ENCODE measurements around the gene OLFML2A.
"Not testable (repeated sequence)": the region's sequence is repeated elsewhere in the genome, so short reads cannot be mapped to it uniquely, and the experiment has no call there.

Gene OLFML2A

DNA sequence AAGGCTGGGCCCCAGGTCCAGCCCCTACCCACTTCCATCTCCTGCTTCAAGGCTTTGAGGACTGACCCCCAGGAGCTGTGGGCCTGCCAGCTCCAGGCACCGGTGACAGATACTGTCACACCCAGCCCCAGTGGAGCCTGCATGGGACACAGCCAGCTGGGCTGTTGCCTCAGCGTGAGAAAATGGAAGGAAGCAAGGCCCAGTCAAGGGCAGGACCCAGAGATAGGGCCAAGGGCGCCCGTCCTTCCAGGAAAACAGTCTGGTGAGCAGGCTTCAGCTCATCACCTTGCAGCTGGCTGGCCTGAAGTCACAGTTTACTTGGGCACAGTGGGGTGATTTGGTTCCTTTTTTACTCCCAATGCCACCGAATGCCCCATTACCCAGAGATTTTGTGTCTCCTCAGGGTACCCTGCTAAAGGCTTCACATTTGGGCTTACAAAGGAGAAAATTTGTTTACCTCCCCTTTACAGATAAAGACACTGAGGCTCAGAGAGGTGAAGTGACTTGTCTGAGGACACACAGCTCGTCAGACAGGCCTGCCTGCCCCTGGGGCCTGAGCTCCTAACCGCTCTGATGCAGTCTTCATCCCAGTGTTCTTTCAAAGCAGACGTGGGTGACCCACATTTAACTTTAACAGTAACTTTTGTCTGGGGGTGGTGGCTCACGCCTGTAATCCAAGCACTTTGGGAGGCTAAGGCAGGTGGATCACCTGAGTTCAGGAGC, 54.9 kb downstream of the OLFML2A start:
- no peak for DNase-seq

DNA sequence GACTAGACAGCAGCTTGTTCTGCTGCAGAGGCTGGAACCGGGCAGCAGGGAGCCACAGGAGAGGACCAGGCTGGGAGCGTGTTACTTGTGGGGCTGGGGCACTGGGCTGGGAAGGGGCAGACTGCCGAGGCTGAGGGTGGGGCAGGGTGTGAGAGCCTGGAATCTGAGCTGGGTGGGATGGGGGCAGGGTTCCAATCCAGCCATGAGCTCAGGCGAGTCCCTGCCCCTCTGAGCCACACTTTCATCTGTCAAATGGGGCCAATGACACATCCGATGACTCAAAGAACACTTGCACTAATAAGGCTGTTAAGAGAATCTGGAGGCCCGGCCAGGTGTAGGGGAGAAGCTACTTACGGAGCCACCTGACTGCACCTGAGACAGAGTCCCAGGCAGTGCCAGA, 57.7 kb downstream of the OLFML2A start:
- no peak for DNase-seq

DNA sequence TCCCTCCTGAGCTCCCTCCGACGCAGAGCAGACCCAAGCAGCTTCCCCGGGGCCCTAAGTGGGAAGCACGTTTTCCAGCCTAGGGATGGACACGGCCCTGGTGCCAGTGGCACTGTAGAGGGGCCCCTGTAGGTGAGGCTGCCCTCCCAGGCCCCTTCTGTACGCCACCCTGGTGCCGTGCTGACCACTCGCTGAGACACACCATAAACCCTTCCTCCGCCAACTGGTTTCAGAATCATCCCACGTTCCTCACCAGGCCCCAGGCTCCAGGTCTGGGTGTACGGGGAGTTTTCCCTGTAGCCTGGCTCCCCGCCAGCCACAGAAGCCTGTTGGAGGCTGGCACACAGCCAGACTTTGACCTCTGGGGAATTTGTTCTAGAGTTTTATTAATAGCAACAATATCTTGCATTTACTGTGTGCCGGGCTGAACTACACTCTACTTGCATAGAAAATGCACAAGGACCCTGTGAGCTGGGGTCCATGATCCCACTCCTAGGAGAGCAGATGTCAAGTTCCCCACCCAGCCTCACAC, 58.2 kb downstream of the OLFML2A start:
- DNase-seq: no peak

DNA sequence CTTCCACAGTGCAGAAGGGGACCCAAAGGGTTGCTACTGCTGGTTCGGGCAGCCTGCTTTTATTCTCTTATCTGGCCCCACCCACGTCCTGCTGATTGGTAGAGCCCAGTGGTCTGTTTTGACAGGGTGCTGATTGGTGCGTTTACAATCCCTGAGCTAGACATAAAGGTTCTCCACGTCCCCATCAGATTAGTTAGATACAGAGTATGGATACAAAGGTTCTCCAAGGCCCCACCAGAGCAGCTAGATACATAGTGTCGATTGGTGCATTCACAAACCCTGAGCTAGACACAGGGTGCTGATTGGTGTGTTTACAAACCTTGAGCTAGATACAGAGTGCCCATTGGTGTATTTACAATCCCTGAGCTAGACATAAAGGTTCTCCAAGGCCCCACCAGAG, 61.2 kb downstream of the OLFML2A start:
- DNase-seq: not testable (repeated sequence)

DNA sequence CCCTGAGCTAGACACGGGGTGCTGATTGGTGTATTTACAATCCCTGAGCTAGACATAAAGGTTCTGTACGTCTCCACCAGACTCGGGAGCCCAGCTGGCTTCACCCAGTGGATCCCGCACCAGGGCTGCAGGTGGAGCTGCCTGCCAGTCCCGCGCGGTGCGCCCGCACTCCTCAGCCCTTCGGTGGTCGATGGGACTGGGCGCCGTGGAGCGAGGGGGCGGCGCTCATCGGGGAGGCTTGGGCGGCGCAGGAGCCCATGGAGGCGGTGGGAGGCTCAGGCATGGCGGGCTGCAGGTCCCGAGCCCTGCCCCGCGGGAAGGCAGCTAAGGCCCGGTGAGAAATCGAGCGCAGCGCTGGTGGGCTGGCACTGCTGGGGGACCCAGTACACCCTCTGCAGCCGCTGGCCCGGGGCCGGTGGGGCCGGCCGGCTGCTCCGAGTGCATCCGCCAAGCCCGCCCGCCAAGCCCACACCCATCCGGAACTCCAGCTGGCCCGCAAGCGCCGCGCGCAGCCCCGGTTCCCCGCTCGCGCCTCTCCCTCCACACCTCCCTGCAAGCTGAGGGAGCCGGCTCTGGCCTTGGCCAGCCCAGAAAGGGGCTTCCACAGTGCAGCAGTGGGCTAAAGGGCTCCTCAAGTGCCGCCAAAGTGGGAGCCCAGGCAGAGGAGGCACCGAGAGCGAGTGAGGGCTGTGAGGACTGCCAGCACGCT, 61.8 kb downstream of the OLFML2A start:
- DNase-seq: not testable (repeated sequence)

DNA sequence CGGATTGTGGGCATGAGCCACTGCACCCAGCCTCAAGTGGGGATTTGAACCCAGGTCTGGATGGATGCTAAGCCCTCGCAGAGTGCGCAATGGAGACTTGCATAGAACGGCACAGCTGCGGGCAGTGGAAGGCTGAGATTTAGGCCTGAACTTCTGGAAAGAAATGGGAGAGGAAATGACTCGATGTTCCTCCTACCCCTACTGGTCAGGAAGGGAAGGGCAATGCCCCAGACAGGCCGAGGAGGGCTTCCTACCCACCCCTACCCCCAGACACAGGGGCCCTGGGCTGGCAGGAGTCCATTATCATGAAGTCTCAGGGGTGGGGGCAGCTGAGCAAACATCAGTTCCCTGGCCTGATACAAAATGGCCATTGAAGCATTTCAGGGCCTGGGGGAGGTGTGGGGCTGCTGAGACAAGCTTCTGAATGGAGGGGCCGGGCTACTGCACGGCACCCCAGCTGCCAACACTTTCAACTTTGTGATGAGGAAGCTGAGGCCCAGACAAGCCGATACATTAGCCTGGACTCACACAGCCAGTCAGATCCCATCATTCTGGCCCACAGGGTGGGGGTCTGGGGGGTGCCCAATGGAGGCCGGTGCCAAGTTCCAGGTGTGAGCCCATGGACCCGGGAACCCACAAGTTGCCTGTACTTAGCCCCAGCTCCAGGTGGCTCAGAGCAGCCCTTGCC, 62.8 kb downstream of the OLFML2A start:
- DNase-seq: no peak

DNA sequence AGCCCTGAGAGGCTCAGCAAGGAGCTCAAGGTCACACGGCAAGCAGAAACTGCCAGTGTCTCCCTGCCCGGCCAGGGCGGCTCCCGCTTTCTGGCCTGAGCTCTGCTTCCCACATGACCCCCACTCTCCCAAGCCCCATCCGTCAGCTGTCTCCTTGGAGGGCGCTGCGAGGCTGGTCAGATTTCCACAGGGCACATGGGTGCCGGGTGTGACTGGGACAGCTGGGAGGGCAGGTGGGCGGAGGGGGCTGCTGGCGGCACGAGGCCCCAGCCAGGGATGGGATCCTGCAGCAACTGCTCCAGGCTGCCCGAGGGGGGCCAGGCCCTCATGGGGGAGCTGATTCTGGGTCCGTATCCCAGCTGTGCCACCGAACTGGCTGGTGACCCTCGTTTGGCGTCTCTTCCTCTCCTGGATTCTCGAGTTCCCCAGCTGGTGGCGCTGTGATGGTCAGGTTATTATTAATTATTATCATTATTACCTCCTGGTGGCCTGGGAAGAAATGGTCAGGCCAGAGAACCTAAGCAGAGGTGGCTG, 63.4 kb downstream of the OLFML2A start:
- DNase-seq: no peak

DNA sequence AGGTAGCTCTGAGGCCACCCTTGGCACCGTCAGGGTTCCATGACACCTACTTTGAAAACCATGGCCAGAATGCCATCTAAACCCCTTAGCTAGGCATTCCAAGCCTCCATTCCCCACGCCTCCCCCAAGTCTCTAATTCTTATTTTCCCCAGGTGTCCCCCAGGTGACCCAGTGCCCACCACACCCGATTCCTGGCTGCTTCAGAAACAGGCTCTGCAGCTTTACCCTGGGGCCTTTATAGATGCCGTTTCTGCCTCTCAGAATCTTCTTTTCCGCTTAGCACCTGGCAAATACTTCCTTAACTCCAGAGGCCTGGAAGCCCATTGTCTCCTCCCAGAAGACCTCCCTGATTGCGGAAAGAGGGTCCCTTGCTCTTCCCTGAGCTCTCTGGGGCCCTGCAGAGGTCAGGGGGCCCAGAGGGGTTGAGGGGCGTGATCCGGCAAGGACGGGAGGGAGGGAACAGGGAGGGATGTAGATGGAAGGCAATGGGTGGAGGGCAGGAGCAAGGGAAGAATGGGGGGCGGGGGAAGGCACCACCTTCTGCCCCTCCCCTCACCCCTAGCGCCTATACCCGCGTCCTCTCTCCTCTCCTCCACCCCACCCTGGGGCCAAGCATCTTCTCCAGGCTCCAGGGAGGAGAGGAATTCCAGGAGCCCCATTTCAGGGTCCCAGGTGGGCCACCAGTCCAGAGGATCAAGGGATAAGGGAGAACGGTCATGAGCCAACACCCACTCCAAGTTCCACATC, 64.3 kb downstream of the OLFML2A start:
- no peak for DNase-seq

DNA sequence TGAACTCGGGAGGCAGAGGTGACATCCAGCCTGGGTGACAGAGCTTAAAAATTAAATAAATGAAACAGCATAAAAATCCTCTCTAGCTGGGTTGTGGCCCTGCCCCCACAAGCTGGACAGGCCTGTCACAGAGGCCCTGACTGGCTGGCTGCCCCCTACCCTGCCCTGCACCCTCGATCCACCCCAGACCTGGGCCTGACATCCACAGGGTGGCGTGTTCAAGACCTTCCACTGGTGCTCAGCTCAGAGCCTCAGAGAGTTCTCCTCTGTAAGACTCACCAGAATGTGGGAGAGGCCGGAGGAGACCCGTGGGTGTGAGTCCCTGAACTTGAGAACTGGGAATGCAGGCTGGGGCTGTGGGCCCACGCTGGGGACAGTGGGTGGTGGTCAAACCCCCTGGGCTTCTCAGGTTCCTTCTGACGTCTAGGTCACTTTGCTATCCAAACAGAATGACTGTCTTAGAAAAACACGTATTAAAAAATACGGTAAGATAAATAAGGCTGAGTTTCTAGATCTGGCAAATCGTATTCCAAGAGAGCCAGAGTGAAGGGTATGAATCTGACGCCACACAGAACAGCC, 66.6 kb downstream of the OLFML2A start:
- DNase-seq: no peak

DNA sequence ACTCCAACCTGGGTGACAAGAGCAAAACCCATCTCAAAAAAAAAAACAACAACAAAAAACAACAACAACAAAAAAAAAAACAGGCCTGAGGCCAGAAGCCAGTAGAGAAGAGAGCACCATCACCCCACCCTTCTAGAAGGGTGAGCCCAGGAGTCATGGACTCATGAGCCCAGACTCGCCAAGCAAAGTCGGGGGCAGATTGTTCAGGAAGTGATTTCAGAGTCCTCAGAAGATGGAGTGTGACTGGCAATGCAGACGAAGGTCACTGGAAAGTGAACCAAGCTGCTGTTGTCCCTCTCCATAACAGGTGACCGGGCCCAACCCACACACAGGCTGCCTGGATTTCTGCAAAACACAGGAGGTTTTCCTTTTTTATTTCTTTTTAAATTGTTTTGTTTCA, 67.4 kb downstream of the OLFML2A start:
- DNase-seq: no peak

DNA sequence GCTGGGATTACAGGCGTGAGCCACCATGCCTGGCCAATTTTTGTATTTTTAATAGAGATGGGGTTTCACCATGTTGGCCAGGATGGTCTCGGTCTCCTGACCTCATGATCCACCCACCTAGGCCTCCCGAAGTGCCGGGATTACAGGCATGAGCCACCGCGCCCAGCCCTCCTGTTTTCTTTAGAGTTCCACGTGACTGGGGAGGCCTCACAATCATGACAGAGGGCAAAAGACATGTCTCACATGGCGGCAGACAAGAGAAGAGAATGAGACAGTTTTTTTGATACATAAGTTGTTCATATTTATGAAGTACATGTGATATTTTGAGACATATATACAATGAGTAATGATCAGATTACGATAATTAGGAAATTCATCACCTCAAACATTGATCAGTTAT, 69.5 kb downstream of the OLFML2A start:
- DNase-seq: not testable (repeated sequence)

DNA sequence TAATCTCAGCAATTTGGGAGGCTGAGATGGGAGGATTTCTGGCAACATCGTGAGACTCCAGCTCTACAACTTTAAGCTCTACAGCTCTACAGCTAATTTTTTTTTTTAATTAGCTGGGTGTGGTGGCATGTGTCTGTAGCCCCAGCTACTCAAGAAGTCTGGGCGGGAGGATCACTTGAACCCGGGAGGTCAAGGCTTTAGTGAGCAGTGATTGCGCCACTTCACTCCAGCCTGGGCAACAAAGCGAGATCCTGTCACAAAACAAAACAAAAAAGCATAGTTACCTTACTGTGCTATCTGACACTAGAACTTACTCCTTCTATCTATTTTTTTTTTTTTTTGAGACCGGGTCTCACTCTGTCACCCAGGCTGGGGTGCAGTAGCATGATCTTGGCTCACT, 70.0 kb downstream of the OLFML2A start:
- DNase-seq: no peak

DNA sequence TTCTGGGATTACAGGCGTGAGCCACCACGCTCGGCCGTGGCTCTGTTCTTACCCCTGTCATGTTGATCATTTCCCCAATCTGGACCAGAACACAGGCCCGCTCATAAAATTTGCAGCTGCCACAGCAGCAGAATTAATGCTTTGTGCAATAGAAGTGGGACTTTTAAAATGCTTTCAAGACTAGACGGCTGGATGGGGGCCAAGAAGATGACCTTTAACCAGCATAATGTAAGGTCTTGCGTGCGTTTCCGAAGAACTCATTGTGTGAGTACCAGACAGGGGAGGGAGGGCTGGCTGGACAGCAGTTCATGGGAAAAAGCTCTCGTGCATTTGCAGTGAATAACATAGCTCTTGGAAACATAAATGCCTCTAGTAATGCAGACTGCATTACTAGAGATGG, 72.9 kb downstream of the OLFML2A start:
- no peak for DNase-seq

DNA sequence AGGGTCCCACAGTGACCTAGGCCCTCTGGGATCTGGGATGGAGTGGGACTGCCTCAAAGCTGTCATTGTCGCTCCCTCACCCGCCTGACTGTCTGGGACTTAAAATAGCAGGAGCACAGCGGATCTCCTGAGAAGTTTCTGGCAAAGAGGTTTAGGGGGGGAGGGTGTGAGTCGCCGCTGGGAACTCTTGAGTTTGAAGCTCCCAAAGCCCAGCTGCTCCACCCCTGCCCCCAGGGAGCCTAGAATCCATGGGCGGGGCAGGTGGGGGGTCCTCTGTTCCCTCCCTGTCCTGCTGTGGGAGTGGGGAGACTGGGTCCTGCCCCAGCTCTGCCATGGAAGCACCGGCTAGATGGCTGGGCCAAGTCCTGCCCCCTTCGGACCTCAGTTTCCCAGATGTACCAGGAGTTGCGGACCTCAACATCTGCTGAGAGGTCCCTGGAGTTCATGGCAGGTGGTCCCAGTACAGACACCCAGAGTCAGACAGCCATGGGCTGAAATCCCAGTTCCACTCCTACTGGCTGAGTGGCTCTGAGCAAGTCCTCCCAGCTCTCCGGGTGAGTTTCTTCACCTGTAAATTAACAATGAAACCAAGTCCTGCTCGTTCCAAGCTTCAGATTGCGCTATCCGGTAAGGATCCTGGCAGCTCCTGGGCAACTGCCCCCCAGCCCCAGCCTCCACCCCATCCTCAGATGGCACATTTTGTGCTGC, 75.3 kb downstream of the OLFML2A start:
- DNase-seq: no peak

DNA sequence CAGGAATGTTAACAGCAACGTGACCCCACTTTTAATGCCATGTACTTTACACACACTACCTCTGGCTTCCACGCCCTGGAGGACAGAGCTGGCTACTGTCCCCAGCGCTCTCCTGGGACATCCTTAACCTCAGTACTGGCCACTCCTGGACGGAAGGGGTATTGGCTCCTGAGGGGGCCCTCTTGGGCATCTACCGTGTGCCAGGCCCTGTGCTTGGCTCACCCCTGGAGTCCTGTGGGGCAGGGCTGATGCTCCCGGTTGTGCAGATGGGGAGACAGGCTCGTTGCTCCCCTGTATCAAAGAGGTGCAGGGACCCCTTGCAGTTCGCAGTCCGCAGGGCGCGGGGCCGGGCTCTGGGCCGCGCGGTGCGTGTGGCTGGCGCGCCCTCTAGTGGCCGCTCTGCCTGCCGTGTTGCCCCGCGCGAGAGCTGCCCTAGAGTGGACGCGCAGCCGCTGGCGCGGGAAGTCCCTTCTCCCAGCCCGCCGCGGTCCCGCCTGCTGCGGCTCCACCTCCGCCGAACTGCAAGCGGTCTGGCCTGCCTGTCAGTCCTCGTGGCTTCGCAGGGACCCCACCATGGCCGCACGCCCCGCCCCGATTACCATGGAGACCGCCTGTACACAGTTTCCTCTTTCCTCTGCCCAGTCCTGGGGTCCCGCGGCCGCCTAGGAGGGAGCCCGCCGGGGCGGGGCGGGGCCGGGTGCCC, 76.0 kb downstream of the OLFML2A start, which contains the start of gene WDR38:
Gene WDR38 (plus strand): TSS at position 632 of the 703 bp plus-strand sequence. CDS start 72 bp downstream, outside the sequence.
- DNase-seq: no peak

DNA sequence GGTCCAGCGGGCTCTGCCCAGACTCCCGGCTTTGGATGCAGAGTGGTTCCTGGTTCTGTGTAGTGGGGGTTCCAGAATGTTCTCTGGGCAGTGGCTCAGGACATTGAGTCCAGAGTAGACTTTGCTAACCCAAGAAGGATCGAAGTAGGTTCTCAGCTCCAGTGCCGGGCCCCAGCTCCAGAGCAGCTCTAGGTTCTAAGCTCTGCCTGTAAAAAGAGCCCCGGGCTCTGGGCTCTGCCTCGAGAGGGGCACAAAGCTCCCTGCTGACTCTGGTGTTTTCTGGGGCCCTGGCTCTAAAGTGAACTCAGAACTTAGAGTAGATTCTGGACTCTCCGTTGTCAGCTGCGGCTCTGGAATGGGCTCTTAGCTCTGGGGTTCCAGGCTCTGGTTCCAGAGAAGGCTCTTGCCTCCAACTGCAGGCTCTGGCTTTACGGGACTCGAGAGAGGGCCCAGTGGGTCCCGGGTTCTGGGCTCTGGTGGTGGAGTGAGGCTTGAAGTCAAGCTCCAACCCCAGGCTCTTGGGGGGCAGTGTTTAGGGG, 76.7 kb downstream of the OLFML2A start:
- DNase-seq: no peak

DNA sequence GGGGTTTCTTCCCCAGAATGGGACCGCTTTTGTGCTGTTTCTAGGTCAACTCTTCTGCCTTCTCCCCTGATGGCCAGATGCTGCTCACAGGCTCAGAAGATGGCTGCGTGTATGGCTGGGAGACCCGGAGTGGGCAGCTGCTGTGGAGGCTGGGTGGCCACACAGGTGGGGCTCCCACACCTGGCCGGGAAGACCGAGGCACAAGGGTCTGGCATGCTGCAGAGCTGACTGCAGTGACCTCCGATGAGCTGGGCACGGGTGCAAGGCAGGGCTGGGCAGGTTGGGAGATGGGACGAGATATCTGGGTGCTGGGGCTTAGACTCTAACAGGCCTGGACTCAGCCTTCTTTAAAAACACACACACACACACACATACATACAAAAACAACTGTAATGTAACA, 77.2 kb downstream of the OLFML2A start:
- DNase-seq: no peak

DNA sequence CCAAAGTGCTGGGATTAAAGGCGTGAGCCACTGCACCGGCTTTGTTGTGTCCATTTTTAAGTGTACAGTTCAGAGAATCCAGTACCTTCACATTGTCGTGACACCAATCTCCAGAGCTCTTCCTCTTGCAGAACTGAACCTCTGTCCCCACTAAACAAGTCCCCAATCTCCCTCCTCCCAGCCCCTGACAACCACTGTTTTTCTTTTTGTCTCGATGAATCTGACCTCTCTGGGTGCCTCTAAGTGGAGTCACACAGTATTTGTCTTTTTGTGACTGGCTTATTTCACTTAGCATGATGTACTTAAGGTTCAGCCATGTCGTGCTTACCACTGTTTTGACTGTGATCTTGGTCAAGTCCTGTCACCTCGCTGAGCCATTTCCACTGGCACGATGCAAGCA, 77.9 kb downstream of the OLFML2A start:
- no peak for DNase-seq

DNA sequence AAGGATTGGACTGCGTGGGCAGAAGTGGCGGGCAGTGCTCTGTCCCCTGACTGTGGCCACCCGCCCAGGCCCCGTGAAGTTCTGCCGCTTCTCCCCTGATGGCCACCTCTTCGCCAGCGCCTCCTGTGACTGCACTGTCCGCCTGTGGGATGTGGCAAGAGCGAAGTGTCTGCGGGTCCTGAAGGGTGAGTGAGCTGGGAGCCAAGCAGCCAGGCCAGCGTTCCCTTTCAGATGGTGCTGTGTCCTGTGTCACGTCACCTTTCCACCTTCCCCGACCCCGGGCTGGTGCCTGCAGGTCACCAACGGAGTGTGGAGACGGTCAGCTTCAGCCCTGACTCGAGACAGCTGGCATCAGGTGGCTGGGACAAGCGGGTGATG, 78.6 kb downstream of the OLFML2A start:
- no peak for DNase-seq

DNA sequence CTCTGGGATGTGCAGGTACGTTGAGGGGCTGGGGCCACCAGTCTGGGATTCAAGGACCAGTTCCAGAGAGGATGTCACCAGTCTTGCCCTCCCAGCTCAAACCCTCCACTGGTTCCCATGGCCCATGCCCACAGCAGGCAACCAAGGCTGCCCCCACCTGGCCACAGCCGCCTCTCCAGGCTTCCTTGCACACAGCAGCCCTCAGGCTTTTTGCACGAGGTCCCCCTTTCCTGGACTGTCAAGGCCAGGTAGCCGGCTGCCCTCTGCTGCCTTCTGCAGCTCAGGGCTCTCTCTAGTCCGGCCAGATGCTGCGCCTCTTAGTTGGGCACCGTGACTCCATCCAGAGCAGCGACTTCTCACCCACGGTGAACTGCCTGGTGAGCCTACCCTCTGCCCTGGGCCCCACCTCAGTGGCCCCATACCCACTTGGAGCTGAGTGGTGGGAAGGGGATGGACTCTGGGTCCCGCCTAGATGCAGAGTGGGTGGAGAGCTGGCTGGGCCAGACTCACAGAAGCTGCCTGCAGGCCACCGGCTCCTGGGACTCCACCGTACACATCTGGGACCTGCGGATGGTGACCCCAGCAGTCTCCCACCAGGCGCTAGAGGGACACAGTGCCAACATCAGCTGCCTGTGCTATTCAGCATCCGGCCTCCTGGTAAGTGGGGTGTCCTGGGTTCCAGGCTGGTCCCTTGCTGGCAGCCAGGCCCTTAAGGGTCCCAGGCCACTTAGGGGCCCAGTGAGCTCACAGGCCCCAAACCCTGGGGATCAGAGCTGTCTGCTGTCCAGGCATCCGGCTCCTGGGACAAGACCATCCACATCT, 79.2 kb downstream of the OLFML2A start:
- DNase-seq: no peak

Data from NCI-H187 treated with DMSO at 0.1 percent for 48 hours (cell line).